ENCODE results near the gene DBN1. TPM values are rescaled to one million over a fixed set of nuclear protein-coding genes. Genes with fewer than 3 reads are reported as not detected.

Gene DBN1
- total RNA-seq, 3 donors from 2014 or later = 12.1 to 61.8 (median 17.2) TPM

- TF ChIP-seq CTCF (IDR thresholded peaks at IDR 0.05) = peak; percentile 83
- Histone ChIP-seq H3K36me3 (ENCODE audit: low read depth) (no peaks in the 10 kb centered on the region), H3K4me1 (ENCODE audit: low read depth) (peaks cover 12% of the 10 kb centered on the region), H3K9me3 (no peaks in the 10 kb centered on the region), H3K4me3 (no peak overlapping the region)
- ATAC-seq (peak; percentile 43), DNase-seq (peak; percentile 89 to 97 (median 92))
- intact Hi-C loops (cut with DNase I, micrococcal nuclease) = loop anchor here in 1 of 2 donors (5.0 kb wide), 1 partner anchor 109 kb away; no protein-coding TSS in a partner anchor
These were observed 27.5 kb upstream of the DBN1 start for GRCh38 chr5:177500685-177501522.

GRCh38 chr5:177499842-177500241, 26.4 kb upstream of the DBN1 start:
- Histone ChIP-seq H3K9me3 (no peaks in the 10 kb centered on the region), H3K4me1 (ENCODE audit: low read depth) (peaks cover 19% of the 10 kb centered on the region), H3K36me3 (ENCODE audit: low read depth) (no peaks in the 10 kb centered on the region), H3K4me3 (no peak overlapping the region)
- DNase-seq (no peak), ATAC-seq (no peak)
- intact Hi-C loops (cut with DNase I, micrococcal nuclease) = loop anchor here in 1 of 2 donors (5.0 kb wide), 1 partner anchor 108 kb away; no protein-coding TSS in a partner anchor
- no peak for TF ChIP-seq CTCF (IDR thresholded peaks at IDR 0.05)

- Histone ChIP-seq H3K4me1 (ENCODE audit: low read depth) (peaks cover 29% of the 10 kb centered on the region), H3K36me3 (ENCODE audit: low read depth) (no peaks in the 10 kb centered on the region), H3K9me3 (no peaks in the 10 kb centered on the region), H3K4me3 (peak overlapping the region; percentile 26)
- DNase-seq (peak in 2 of 3 donors; percentile 69 to 75), ATAC-seq (peak; percentile 18)
- intact Hi-C loops (cut with DNase I, micrococcal nuclease) = no loop called here
- TF ChIP-seq CTCF (IDR thresholded peaks at IDR 0.05) = no peak
These were observed 24.8 kb upstream of the DBN1 start for GRCh38 chr5:177498013-177498787.

- H3K36me3 ChIP-seq (ENCODE audit: low read depth) = no peaks in the 10 kb centered on the region
- no peaks in the 10 kb centered on the region for H3K9me3 ChIP-seq
- intact Hi-C loops (cut with DNase I, micrococcal nuclease) = no loop called here
- peak within 1 kb of the TSS; percentile 26 for H3K4me3 ChIP-seq
- TF ChIP-seq CTCF (IDR thresholded peaks at IDR 0.05) = no peak
- peak; percentile 93 for ATAC-seq
- DNase-seq = peak; percentile 96 to 98 (median 97)
- H3K4me1 ChIP-seq (ENCODE audit: low read depth) = peaks cover 29% of the 10 kb centered on the region
These were observed 24.0 kb upstream of the DBN1 start, which contains the start of gene PDLIM7 for GRCh38 chr5:177497292-177498012. Gene PDLIM7, minus strand, starts transcription at chr5:177497604. Its CDS starts 1,092 bp downstream, at chr5:177496512.

- intact Hi-C loops (cut with DNase I, micrococcal nuclease) = no loop called here
- no peak for TF ChIP-seq CTCF (IDR thresholded peaks at IDR 0.05)
- Histone ChIP-seq H3K4me3 (peak overlapping the region; percentile 26), H3K4me1 (ENCODE audit: low read depth) (peaks cover 29% of the 10 kb centered on the region), H3K36me3 (ENCODE audit: low read depth) (no peaks in the 10 kb centered on the region), H3K9me3 (no peaks in the 10 kb centered on the region)
- ATAC-seq (peak; percentile 9), DNase-seq (peak; percentile 41 to 78 (median 69))
These were observed 23.4 kb upstream of the DBN1 start for GRCh38 chr5:177496727-177497291.
